Fibroblast of lung (primary cell): ENCODE results near the gene ATP2A2.

Source experiments
- EZH2 ChIP-seq: IDR thresholded peaks from 2 replicates; pipeline ENCODE4 v1.5.1; 2012; ENCODE audit warnings: low read length, control low read depth, mild to moderate bottlenecking; ENCODE audit errors: missing control alignments
- TF ChIP-seq, protein P1 (sequence below), 2 donors: IDR thresholded peaks in 1 of 2; conservative IDR thresholded peaks in 1 of 2; 1 replicate in 1 of 2; 2 replicates in 1 of 2; pipeline ENCODE4 v1.5.1; 2011 to 2012; ENCODE audit warnings: low read length in 2 of 2, control low read depth in 1 of 2, inconsistent platforms in 1 of 2, low read depth in 1 of 2, mild to moderate bottlenecking in 1 of 2

DNA sequence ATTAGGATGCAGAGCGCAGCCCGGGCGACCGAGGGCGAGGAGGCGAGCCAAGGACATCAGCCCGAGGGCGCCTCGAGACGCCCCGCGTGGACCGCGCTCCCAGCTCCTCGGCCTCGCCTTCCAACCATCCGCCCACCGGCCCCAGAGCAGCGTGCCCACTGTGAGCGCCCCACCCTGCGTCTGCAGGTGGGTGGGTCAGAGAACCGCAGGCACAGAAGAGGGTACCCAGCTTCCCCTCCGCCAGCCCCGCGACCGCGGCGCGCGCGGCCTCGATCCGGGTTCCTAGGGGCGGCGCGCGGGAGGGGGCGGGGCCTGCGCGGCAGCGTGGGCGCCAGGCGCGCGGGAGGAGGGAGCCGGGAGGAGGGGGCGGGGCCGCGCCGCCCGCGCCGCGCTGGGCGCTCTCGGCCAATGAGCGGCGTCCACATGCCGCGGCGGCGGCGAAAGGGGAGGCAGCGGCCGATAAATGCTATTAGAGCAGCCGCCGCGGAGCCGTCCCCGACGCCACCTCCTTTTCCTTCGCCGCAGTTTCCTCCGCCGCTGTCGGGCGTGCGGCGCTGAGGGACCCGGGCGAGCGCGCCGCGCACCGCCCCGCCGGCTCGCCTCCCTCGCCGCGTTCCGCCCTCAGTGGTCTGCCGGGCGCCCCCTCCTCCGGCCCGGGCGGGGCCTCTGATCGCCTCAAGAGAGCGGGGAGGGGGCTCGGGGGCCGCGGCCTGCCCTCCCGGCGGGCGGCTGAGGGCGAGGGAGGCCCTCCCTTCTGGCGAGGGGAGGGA is at the start of gene ATP2A2:
- TF ChIP-seq, protein P1, sequence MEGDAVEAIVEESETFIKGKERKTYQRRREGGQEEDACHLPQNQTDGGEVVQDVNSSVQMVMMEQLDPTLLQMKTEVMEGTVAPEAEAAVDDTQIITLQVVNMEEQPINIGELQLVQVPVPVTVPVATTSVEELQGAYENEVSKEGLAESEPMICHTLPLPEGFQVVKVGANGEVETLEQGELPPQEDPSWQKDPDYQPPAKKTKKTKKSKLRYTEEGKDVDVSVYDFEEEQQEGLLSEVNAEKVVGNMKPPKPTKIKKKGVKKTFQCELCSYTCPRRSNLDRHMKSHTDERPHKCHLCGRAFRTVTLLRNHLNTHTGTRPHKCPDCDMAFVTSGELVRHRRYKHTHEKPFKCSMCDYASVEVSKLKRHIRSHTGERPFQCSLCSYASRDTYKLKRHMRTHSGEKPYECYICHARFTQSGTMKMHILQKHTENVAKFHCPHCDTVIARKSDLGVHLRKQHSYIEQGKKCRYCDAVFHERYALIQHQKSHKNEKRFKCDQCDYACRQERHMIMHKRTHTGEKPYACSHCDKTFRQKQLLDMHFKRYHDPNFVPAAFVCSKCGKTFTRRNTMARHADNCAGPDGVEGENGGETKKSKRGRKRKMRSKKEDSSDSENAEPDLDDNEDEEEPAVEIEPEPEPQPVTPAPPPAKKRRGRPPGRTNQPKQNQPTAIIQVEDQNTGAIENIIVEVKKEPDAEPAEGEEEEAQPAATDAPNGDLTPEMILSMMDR (conservative IDR thresholded peaks at IDR 0.05 in 1 of 2, IDR thresholded peaks at IDR 0.05 in 1 of 2; ENCODE audit: low read depth in 1 of 2, low read length in 2 of 2) = no peak
- no peak for TF ChIP-seq EZH2
